Type B pancreatic cell (in vitro differentiated cells): ENCODE results near the gene TAL2. TPM values are rescaled to one million over a fixed set of nuclear protein-coding genes. Genes with fewer than 3 reads are reported as not detected.
"Not testable (repeated sequence)": the region's sequence is repeated elsewhere in the genome, so short reads cannot be mapped to it uniquely, and the experiment has no call there.

Source experiments
- DNase-seq: peaks from one replicate; pipeline ENCODE4 v3.0.0; 2021; ENCODE audit warnings: mixed read lengths; ENCODE audit not compliant: unreplicated experiment; ENCODE audit errors: extremely low spot score
- H3K27ac Mint-ChIP-seq: 2 replicates; pipeline ENCODE4 v1.8.0; 2021; ENCODE audit warnings: mild to moderate bottlenecking, mixed read lengths
- H3K27me3 Mint-ChIP-seq: 2 replicates; pipeline ENCODE4 v1.8.0; 2021; ENCODE audit warnings: mixed read lengths
- H3K36me3 Mint-ChIP-seq: 2 replicates; pipeline ENCODE4 v1.8.0; 2021; ENCODE audit warnings: mixed read lengths
- H3K4me1 Mint-ChIP-seq: one replicate; pipeline ENCODE4 v1.8.0; 2021; ENCODE audit warnings: mixed read lengths; ENCODE audit not compliant: unreplicated experiment
- H3K4me3 Mint-ChIP-seq: 2 replicates; pipeline ENCODE4 v1.8.0; 2021; ENCODE audit warnings: mild to moderate bottlenecking, mixed read lengths
- H3K9me3 Mint-ChIP-seq: 2 replicates; pipeline ENCODE4 v1.8.0; 2021; ENCODE audit warnings: mixed read lengths
- total RNA-seq: library from RNA; stranded (reverse); gene quantifications from 2 replicates; pipeline ENCODE4 v1.2.1, GENCODE V29; 2021; ENCODE audit warnings: low replicate concordance
- TF ChIP-seq, protein P1 (sequence below): fragments of 200-600 bp; sonication (generic); conservative IDR thresholded peaks from 2 replicates; pipeline ENCODE4 v1.5.0; 2021; ENCODE audit warnings: antibody characterized with exemption, mild to moderate bottlenecking

TAL2 gene
- total RNA-seq, 1 donor from 2014 or later = 0.65 TPM

DNA sequence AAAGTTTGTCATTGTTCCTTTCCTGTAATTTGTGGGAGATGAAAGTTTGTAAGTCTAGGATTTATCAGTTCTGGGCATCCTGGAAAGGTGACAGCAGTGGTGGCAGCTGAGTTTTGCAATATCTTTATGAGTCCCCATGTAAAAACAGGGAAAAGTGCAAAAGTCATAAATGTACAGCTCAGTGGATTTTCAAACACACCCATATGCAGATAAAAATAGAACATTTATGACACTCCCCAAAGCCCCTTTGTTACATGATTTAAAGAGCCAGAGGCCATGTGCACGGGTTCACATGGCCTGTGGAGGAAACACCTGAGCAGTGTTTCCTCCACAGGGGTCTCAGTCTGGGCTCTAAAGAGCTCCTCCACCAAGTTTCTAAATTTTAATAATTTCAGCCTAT, 38.4 kb downstream of the TAL2 start:
- H3K27ac Mint-ChIP-seq = no peak overlapping the region
- no peaks in the 10 kb centered on the region for H3K9me3 Mint-ChIP-seq
- H3K27me3 Mint-ChIP-seq = no peaks in the 10 kb centered on the region
- TF ChIP-seq, protein P1, sequence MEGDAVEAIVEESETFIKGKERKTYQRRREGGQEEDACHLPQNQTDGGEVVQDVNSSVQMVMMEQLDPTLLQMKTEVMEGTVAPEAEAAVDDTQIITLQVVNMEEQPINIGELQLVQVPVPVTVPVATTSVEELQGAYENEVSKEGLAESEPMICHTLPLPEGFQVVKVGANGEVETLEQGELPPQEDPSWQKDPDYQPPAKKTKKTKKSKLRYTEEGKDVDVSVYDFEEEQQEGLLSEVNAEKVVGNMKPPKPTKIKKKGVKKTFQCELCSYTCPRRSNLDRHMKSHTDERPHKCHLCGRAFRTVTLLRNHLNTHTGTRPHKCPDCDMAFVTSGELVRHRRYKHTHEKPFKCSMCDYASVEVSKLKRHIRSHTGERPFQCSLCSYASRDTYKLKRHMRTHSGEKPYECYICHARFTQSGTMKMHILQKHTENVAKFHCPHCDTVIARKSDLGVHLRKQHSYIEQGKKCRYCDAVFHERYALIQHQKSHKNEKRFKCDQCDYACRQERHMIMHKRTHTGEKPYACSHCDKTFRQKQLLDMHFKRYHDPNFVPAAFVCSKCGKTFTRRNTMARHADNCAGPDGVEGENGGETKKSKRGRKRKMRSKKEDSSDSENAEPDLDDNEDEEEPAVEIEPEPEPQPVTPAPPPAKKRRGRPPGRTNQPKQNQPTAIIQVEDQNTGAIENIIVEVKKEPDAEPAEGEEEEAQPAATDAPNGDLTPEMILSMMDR = no peak
- no peak for DNase-seq
- H3K4me1 Mint-ChIP-seq = peaks cover 3% of the 10 kb centered on the region
- no peak overlapping the region for H3K4me3 Mint-ChIP-seq
- no peaks in the 10 kb centered on the region for H3K36me3 Mint-ChIP-seq

DNA sequence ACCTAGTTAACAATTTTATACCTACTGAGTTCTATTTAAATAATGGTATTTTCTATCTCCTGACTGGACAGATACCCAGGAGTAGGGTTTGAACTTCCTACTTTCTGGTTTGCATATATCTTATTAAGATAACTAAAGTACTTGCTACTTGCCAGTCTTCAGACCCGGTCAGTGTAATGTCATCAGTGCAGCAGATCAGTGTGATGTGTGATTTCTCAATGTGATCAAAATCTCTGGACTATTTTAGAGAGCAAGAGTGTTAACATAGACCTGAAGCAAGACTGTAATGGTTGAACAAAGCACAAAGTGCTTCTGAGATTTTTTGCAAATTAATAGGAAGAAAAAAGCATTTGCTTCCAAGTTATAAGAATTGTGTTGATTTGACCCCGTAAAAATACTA, 38.9 kb downstream of the TAL2 start:
- TF ChIP-seq, protein P1 = no peak
- peaks cover 1% of the 10 kb centered on the region for H3K36me3 Mint-ChIP-seq
- H3K27me3 Mint-ChIP-seq = no peaks in the 10 kb centered on the region
- H3K4me1 Mint-ChIP-seq = no peaks in the 10 kb centered on the region
- no peak overlapping the region for H3K27ac Mint-ChIP-seq
- no peaks in the 10 kb centered on the region for H3K9me3 Mint-ChIP-seq
- DNase-seq = no peak
- H3K4me3 Mint-ChIP-seq = no peak overlapping the region

DNA sequence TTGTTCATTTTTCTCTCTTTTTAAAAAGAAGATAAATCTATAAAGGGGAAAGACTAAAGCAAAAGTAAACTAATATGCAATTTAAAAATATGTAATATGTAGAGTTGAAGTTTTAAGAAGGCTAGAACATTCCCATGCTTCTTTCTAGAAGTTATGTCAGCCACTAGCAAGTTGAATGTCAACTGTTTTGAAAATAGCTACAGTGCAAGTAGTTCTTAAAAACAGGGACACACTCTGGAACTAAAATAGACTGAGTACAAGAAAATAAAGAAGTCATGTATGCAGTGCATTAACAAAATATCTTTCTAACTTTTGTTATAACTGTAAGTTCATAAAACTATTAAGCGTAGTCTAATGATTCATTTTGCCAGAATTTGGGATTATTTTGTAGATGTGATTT, 40.0 kb downstream of the TAL2 start:
- Mint-ChIP-seq H3K27ac (no peak overlapping the region), H3K4me1 (no peaks in the 10 kb centered on the region), H3K36me3 (peaks cover 3% of the 10 kb centered on the region), H3K27me3 (no peaks in the 10 kb centered on the region), H3K4me3 (no peak overlapping the region), H3K9me3 (no peaks in the 10 kb centered on the region)
- TF ChIP-seq, protein P1 = no peak
- no peak for DNase-seq

DNA sequence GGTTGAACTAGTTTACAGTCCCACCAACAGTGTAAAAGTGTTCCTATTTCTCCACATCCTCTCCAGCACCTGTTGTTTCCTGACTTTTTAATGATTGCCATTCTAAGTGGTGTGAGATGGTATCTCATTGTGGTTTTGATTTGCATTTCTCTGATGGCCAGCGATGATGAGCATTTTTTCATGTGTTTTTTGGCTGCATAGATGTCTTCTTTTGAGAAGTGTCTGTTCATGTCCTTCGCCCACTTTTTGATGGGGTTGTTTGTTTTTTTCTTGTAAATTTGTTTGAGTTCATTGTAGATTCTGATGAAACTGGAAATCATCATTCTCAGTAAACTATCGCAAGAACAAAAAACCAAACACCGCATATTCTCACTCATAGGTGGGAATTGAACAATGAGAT, 41.4 kb downstream of the TAL2 start:
- DNase-seq, H3K36me3 Mint-ChIP-seq, H3K9me3 Mint-ChIP-seq, H3K4me3 Mint-ChIP-seq, H3K27ac Mint-ChIP-seq, H3K4me1 Mint-ChIP-seq, H3K27me3 Mint-ChIP-seq: not testable (repeated sequence)

DNA sequence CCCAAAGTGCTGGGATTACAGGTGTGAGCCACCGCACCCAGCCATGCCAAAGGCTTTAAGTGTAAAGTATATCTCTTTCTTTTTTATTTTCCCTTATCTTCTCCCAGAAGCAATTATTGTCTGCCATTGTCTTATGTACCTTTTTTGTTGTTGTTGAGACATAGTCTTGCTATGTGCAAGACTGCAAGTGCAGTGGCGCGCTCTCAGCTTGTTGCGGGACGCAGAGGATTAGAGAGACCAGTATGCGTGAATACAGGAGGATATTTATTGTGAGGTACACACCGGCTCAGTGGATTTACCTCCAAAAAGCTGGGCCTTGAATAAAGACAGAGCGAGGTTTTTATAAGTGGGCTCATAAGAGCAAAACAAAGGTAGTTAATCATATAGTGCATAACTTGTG, 43.9 kb downstream of the TAL2 start:
- DNase-seq = no peak
- Mint-ChIP-seq H3K4me3 (no peak overlapping the region), H3K36me3 (peaks cover 3% of the 10 kb centered on the region), H3K4me1 (no peaks in the 10 kb centered on the region), H3K27ac (no peak overlapping the region), H3K27me3 (no peaks in the 10 kb centered on the region), H3K9me3 (no peaks in the 10 kb centered on the region)
- TF ChIP-seq, protein P1 = no peak

DNA sequence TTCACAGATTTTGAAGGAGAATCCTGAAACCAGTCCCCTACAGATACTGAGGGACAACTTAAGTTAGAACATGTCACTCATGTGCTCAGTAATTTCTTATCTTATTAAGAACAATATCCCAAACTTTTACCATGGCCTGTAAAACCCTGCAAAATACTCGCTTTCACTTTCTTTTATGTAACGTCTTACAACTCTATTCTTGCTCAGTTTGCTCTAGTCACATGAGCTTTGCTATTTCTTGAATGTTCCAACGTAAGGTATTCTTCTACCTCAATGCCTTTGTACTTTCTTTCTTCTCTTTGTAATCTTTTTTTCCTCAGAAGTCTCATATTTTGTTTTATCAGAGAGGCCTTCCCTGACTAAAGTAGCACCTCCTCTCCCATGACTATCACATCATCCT, 46.1 kb downstream of the TAL2 start:
- no peak overlapping the region for H3K4me3 Mint-ChIP-seq
- TF ChIP-seq, protein P1 = no peak
- no peaks in the 10 kb centered on the region for H3K9me3 Mint-ChIP-seq
- DNase-seq = no peak
- no peak overlapping the region for H3K27ac Mint-ChIP-seq
- no peaks in the 10 kb centered on the region for H3K27me3 Mint-ChIP-seq
- no peaks in the 10 kb centered on the region for H3K4me1 Mint-ChIP-seq
- H3K36me3 Mint-ChIP-seq = peaks cover 6% of the 10 kb centered on the region
